ENCODE measurements around the gene GOLGA3.

Gene GOLGA3

DNA sequence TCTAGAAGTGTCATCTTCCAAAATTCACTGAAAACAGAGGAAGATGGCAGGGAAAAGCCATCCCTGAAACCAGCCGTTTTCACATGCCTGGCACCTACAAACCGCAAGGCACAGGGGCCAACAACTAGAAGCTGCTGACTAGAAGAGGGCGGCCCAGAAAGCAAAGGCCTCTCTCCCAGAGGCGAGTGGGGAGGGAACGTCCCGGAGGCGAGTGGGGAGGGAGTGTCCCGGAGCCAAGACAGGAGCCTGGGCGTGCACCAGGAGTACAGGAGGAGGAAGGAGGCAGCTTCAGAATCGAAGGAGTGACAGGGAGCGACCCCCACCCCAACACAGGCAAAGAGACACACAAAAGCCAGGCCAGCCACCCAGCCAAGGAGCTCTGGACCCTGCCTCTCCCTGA lies 88.0 kb downstream of the GOLGA3 start:
- Histone ChIP-seq H3K9ac (ENCODE audit: low read length) (no peak overlapping the region), H3K4me1 (ENCODE audit: control insufficient read depth, insufficient read depth, low read length) (no peaks in the 10 kb centered on the region), H3K27me3 (ENCODE audit: control insufficient read depth, insufficient read depth, low read length) (no peaks in the 10 kb centered on the region), H3K4me3 (ENCODE audit: low read length) (no peak overlapping the region), H3K36me3 (ENCODE audit: control insufficient read depth, insufficient read depth, low read length) (peaks cover 42% of the 10 kb centered on the region), H3K27ac (ENCODE audit: low read depth, low read length) (no peak overlapping the region)

DNA sequence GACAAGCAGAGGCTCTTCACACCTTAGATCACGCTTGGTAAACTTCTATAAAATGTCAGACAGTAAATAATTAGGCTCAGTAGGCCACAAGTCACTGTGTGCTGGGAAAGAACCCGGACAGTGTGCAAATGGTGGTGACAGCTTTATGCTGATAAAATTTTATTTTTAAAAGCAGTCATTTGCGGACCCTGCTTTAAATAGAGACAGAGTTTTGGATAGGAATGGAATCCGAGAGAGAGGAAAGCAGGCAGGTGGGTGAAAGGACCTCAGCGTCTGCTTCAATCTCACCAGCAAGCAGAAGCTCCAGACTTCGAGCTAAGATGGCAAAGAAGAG lies 88.4 kb downstream of the GOLGA3 start:
- H3K27ac ChIP-seq (ENCODE audit: low read depth, low read length): no peak overlapping the region
- H3K9ac ChIP-seq (ENCODE audit: low read length): no peak overlapping the region
- H3K27me3 ChIP-seq (ENCODE audit: control insufficient read depth, insufficient read depth, low read length): no peaks in the 10 kb centered on the region
- H3K4me1 ChIP-seq (ENCODE audit: control insufficient read depth, insufficient read depth, low read length): no peaks in the 10 kb centered on the region
- no peak overlapping the region for H3K4me3 ChIP-seq (ENCODE audit: low read length)
- H3K36me3 ChIP-seq (ENCODE audit: control insufficient read depth, insufficient read depth, low read length): peaks cover 42% of the 10 kb centered on the region

DNA sequence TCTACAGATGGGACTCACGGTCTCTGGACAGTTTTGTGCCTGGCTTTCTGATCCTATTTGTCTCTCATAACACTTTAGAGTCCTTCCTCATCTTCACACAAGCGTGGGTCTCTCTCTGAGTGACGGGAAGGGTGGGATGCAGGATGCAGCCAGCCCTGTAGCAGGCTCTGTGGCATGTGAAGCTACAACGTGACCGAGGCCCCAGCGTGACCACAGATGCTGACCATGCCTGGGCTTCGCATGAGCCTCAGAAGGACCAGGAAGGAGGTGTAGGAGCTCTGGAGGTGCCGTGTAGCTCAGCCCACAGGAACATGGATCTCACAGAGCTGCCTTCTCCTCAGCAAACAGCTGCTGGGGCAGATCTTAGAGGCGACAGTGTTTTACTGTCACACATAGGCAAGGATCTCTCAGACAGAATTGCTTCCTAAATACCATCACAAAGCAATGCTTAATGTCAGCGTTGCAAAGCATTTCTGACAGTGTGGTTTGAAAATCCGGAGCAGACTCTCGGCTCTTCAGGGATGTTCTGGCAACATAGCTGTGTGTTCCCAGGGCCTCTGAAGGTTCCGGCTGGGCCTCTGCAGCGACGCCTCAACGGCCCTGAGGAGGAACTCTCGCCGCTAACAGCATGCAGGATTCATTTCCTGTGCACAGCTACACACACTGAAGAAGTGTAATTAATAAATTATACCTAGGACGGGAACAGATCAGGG lies 88.9 kb downstream of the GOLGA3 start:
- peaks cover 42% of the 10 kb centered on the region for H3K36me3 ChIP-seq (ENCODE audit: control insufficient read depth, insufficient read depth, low read length)
- H3K27ac ChIP-seq (ENCODE audit: low read depth, low read length): no peak overlapping the region
- no peak overlapping the region for H3K9ac ChIP-seq (ENCODE audit: low read length)
- H3K4me1 ChIP-seq (ENCODE audit: control insufficient read depth, insufficient read depth, low read length): no peaks in the 10 kb centered on the region
- H3K4me3 ChIP-seq (ENCODE audit: low read length): no peak overlapping the region
- no peaks in the 10 kb centered on the region for H3K27me3 ChIP-seq (ENCODE audit: control insufficient read depth, insufficient read depth, low read length)

DNA sequence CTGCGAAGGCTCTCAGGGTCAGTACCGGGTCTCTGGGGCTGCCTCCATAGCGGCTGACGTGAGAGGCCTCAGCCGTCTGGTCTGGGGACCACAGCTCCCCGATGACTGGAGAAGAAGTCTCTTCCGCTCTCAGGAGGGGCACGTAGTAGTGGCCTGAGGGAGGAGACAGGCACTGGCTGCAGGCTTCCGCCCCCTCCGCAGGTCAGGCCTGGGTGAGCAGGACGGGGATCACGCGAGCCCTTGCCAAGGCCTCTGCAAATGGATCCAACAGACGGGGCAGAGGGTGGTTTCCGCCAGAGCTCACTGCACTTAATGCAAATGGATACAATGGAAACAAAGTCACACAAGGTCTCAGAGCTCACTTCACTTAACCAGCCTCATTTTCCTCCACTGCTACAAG lies 91.8 kb downstream of the GOLGA3 start:
- Histone ChIP-seq H3K36me3 (ENCODE audit: control insufficient read depth, insufficient read depth, low read length) (peaks cover 57% of the 10 kb centered on the region), H3K9ac (ENCODE audit: low read length) (no peak overlapping the region), H3K27me3 (ENCODE audit: control insufficient read depth, insufficient read depth, low read length) (no peaks in the 10 kb centered on the region), H3K4me1 (ENCODE audit: control insufficient read depth, insufficient read depth, low read length) (no peaks in the 10 kb centered on the region), H3K27ac (ENCODE audit: low read depth, low read length) (no peak overlapping the region), H3K4me3 (ENCODE audit: low read length) (no peak overlapping the region)

DNA sequence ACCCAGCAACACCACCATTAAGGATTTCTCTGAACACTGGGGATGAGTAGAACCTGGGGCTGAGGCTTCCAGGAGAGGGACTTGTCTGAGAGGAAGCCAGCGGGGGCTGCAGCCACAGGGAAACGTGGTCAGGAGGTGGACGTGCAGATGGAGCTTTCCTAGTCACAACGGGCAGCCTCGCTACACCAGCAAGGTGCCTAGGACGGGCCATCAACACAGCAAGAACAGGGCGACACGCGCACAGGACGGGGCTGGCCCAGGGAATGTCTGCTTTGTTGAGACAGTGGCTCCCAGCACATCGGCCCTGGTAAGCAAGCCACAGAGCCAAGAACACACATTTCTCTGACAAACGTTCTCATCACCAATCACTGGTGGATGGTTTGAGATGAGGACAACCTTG lies 92.3 kb downstream of the GOLGA3 start:
- H3K27me3 ChIP-seq (ENCODE audit: control insufficient read depth, insufficient read depth, low read length): no peaks in the 10 kb centered on the region
- H3K36me3 ChIP-seq (ENCODE audit: control insufficient read depth, insufficient read depth, low read length): peaks cover 61% of the 10 kb centered on the region
- no peak overlapping the region for H3K27ac ChIP-seq (ENCODE audit: low read depth, low read length)
- no peak overlapping the region for H3K4me3 ChIP-seq (ENCODE audit: low read length)
- no peaks in the 10 kb centered on the region for H3K4me1 ChIP-seq (ENCODE audit: control insufficient read depth, insufficient read depth, low read length)
- H3K9ac ChIP-seq (ENCODE audit: low read length): no peak overlapping the region

DNA sequence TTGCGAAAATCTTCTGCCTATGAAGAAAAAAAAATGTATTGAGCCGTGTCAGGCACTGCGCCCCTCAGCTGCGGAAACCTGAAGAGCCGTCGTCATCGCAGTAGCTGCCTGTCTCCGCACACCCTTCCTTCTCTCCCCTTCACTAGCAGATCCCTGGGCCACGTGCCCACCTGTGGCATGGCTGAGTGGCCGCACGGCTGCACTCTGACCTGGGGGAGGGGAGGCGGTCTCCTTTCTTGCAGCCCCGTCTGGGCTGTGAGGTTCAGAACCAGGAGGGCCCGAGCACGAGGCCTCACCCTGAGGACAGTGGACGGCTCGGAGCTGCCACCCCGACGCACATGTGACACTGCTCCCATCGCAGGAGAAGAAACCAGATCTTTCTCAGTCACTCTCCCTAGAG lies 93.2 kb downstream of the GOLGA3 start:
- H3K9ac ChIP-seq (ENCODE audit: low read length): no peak overlapping the region
- no peaks in the 10 kb centered on the region for H3K4me1 ChIP-seq (ENCODE audit: control insufficient read depth, insufficient read depth, low read length)
- H3K36me3 ChIP-seq (ENCODE audit: control insufficient read depth, insufficient read depth, low read length): peaks cover 63% of the 10 kb centered on the region
- no peak overlapping the region for H3K27ac ChIP-seq (ENCODE audit: low read depth, low read length)
- no peaks in the 10 kb centered on the region for H3K27me3 ChIP-seq (ENCODE audit: control insufficient read depth, insufficient read depth, low read length)
- H3K4me3 ChIP-seq (ENCODE audit: low read length): no peak overlapping the region

DNA sequence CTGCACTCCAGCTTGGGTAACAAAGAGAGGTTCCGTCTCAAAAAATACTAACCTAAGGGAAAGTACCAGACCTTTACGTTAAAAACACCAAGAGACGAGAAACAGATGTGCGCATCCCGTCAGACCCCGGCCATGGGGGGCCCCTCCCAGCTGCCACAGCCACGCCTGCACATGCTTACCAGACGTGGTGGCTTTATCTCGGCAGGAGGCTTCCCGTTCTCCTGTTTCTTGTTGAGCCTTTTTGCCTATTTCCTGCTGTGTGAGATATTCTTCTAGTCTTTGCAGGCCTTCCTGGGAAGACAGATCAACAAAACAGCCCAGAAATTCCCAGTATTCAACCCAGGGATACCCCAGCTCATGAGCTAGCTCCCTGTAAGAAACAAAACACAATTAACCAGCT lies 94.5 kb downstream of the GOLGA3 start:
- Histone ChIP-seq H3K27me3 (ENCODE audit: control insufficient read depth, insufficient read depth, low read length) (no peaks in the 10 kb centered on the region), H3K9ac (ENCODE audit: low read length) (no peak overlapping the region), H3K36me3 (ENCODE audit: control insufficient read depth, insufficient read depth, low read length) (peaks cover 53% of the 10 kb centered on the region), H3K27ac (ENCODE audit: low read depth, low read length) (no peak overlapping the region), H3K4me1 (ENCODE audit: control insufficient read depth, insufficient read depth, low read length) (no peaks in the 10 kb centered on the region), H3K4me3 (ENCODE audit: low read length) (no peak overlapping the region)

DNA sequence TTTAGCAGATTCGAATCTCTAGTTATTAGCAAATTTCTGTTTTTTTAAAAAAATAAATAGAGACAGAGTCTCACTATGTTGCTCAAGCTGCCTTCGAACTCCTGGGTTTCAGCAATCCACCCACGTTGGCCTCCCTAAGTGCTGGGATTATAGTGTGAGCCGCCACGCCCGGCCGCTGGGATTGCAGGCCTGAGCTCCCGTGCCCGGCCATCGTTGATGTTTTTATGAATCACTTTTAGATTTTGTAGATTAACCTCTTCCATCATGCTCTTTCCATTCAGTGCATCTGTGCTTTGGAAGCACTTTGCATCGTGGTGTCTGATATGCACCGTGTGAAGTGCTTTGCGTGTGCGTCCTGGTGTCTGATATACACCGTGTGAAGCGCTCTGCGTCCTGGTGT lies 97.1 kb downstream of the GOLGA3 start:
- Histone ChIP-seq H3K4me1 (ENCODE audit: control insufficient read depth, insufficient read depth, low read length) (no peaks in the 10 kb centered on the region), H3K36me3 (ENCODE audit: control insufficient read depth, insufficient read depth, low read length) (peaks cover 61% of the 10 kb centered on the region), H3K9ac (ENCODE audit: low read length) (no peak overlapping the region), H3K27me3 (ENCODE audit: control insufficient read depth, insufficient read depth, low read length) (no peaks in the 10 kb centered on the region), H3K27ac (ENCODE audit: low read depth, low read length) (no peak overlapping the region), H3K4me3 (ENCODE audit: low read length) (no peak overlapping the region)

DNA sequence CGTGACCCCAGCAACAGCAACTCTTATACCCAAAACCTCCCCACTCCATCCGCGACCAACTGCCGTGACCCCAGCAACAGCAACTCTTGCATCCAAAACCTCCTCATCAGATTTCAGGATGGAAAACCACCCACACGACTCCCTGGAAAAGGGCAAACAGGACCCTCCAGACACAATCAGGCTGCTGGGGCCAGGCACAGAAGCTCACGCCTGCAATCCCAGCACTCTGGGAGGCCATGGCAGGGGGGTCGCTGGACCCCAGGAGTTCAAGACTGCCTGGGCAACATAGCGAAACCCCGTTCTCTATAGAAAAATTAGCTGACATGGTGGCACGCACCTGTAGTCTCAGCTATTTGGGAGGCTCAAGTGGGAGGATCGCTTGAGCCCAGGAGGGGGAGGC lies 98.3 kb downstream of the GOLGA3 start:
- Histone ChIP-seq H3K4me3 (ENCODE audit: low read length) (no peak overlapping the region), H3K27ac (ENCODE audit: low read depth, low read length) (no peak overlapping the region), H3K27me3 (ENCODE audit: control insufficient read depth, insufficient read depth, low read length) (no peaks in the 10 kb centered on the region), H3K9ac (ENCODE audit: low read length) (no peak overlapping the region), H3K4me1 (ENCODE audit: control insufficient read depth, insufficient read depth, low read length) (no peaks in the 10 kb centered on the region), H3K36me3 (ENCODE audit: control insufficient read depth, insufficient read depth, low read length) (peaks cover 63% of the 10 kb centered on the region)

DNA sequence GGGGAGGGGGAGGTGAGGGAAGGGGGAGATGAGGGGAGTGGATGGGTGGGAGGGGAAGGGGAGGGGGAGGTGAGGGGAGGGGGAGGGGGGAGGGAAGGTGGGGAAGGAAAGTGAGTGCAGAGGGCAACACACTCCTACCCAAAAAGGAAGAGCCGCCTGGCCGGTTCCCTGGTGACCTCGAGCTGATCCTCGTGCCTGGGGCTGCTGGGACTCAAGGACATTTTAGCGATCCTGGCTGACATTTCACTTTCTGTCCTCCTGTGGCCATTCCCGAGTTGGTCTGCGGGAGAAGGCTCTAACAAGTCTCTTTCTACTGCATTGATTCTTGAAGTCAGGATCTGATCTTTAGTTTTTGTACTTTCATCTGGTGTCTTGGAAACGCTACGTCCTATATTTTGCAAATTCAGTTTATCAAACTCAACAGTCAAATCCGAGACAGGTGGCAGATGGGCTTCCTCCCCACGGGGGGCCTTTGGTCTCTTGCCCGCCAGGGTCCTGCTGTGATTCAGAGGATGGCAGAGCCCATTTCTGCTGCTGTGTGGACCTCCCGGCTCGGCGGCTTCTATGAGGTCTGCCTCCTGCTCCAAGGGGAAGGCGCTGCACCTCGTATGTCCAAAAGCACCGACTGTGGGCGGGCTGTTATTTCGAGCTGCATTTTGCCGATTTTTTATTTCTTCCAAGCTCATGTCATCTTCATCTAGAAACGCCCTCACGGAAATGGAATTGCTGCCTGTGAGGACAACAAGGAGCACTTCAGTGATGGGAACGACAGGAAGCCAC lies 98.9 kb downstream of the GOLGA3 start:
- Histone ChIP-seq H3K36me3 (ENCODE audit: control insufficient read depth, insufficient read depth, low read length) (peaks cover 61% of the 10 kb centered on the region), H3K27ac (ENCODE audit: low read depth, low read length) (no peak overlapping the region), H3K4me1 (ENCODE audit: control insufficient read depth, insufficient read depth, low read length) (no peaks in the 10 kb centered on the region), H3K4me3 (ENCODE audit: low read length) (no peak overlapping the region), H3K9ac (ENCODE audit: low read length) (no peak overlapping the region), H3K27me3 (ENCODE audit: control insufficient read depth, insufficient read depth, low read length) (no peaks in the 10 kb centered on the region)

DNA sequence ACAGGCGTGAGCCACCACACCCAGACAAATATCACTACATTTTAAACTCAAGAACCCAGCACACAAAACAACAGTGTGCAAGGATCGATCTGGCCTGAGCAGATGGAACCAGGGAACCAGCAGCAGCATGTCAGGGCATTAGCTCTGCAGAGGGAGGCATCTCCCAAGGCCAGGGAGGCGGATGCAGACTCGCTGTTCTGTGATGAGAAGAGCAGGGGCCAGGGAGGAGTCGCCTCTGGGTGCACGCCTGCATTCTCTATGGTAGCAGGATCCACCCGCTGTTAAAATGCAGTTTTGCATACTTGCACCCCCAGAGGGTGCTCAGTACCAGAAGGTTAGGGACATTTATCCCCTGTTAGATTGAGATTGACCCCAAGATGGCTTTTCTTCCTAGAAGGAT lies 100.2 kb downstream of the GOLGA3 start:
- H3K9ac ChIP-seq (ENCODE audit: low read length): no peak overlapping the region
- H3K27ac ChIP-seq (ENCODE audit: low read depth, low read length): no peak overlapping the region
- H3K27me3 ChIP-seq (ENCODE audit: control insufficient read depth, insufficient read depth, low read length): no peaks in the 10 kb centered on the region
- no peaks in the 10 kb centered on the region for H3K4me1 ChIP-seq (ENCODE audit: control insufficient read depth, insufficient read depth, low read length)
- peaks cover 63% of the 10 kb centered on the region for H3K36me3 ChIP-seq (ENCODE audit: control insufficient read depth, insufficient read depth, low read length)
- H3K4me3 ChIP-seq (ENCODE audit: low read length): no peak overlapping the region

DNA sequence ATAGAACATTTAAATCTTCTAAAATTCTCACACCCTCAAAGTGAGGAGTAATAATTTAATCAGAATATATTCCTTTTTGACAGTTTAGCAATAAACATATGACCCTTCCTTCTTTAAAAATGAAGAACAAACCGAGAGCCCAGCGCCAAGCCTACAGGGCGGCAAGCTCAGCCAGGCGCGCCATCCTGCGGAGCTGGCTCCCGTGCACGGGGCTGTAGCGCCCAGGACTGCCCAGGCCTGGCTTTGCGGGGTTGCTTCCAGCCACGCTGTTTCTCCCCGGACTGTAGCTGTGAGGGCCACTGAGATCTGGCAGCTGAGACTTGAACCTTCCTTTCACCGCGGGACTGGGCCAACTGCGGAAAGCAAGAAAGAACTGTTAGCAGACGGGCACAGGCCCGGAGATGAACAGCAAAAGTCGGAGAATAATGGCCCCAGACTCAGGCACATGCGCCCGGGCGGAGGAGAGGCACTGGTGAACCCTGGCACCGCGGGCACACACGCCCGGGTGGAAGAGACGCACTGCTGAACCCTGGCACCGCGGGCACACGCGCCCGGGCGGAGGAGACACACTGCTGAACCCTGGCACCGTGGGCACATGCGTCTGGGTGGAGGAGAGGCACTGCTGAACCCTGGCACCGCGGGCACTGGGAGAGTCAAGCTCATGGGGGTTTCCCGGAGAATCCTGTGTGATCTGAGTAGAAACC lies 101.4 kb downstream of the GOLGA3 start:
- no peak overlapping the region for H3K9ac ChIP-seq (ENCODE audit: low read length)
- H3K27ac ChIP-seq (ENCODE audit: low read depth, low read length): no peak overlapping the region
- H3K36me3 ChIP-seq (ENCODE audit: control insufficient read depth, insufficient read depth, low read length): peaks cover 57% of the 10 kb centered on the region
- H3K27me3 ChIP-seq (ENCODE audit: control insufficient read depth, insufficient read depth, low read length): no peaks in the 10 kb centered on the region
- no peak overlapping the region for H3K4me3 ChIP-seq (ENCODE audit: low read length)
- no peaks in the 10 kb centered on the region for H3K4me1 ChIP-seq (ENCODE audit: control insufficient read depth, insufficient read depth, low read length)
